ENCODE data around the gene GIPC3.

GRCh38 chr19:3573162-3573857 lies 12.0 kb upstream of the GIPC3 start:
- TF ChIP-seq, protein P1, sequence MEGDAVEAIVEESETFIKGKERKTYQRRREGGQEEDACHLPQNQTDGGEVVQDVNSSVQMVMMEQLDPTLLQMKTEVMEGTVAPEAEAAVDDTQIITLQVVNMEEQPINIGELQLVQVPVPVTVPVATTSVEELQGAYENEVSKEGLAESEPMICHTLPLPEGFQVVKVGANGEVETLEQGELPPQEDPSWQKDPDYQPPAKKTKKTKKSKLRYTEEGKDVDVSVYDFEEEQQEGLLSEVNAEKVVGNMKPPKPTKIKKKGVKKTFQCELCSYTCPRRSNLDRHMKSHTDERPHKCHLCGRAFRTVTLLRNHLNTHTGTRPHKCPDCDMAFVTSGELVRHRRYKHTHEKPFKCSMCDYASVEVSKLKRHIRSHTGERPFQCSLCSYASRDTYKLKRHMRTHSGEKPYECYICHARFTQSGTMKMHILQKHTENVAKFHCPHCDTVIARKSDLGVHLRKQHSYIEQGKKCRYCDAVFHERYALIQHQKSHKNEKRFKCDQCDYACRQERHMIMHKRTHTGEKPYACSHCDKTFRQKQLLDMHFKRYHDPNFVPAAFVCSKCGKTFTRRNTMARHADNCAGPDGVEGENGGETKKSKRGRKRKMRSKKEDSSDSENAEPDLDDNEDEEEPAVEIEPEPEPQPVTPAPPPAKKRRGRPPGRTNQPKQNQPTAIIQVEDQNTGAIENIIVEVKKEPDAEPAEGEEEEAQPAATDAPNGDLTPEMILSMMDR (conservative IDR thresholded peaks at IDR 0.05 in 1 of 2, IDR thresholded peaks at IDR 0.05 in 1 of 2; ENCODE audit: extremely low read depth in 1 of 2, insufficient read depth in 1 of 2, low read depth in 1 of 2, low read length in 2 of 2): no peak
- no peak for TF ChIP-seq EZH2 (IDR thresholded peaks at IDR 0.05; ENCODE audit: borderline replicate concordance, low read length)

Data from mammary epithelial cell (primary cell).